Stimulated activated CD4-positive, alpha-beta T cell treated with anti-CD3 and anti-CD28 coated beads, Interleukin-2, amount 100 ng/mL, for 48 hours (primary cell): Measurements from ENCODE around the gene SUGP1.

Experiments
- DNase-seq, 2 donors: peaks; one replicate each; pipeline ENCODE4 v3.0.0-alpha.2; 2020

Gene SUGP1

DNA sequence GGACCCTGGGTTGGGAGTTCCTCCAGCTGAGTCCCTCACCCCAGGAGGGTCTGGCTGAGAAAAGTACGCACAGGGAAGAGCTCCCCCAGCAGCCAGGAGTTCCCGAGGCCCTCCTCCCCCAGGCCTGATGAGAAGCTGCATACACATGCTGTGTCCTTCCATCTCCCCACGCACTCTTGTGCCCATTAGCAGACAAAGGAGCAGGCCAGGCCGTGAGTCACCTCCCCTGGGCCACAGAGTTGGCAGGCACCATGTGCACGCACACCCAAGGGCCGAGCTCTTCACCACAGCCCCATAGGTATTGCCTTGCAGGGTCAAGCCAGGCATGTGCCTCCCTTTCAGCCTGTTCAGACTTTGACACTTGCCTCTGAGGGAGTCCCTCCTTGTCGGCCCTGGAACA is 17.8 kb upstream of the SUGP1 start:
- DNase-seq, result no peak

DNA sequence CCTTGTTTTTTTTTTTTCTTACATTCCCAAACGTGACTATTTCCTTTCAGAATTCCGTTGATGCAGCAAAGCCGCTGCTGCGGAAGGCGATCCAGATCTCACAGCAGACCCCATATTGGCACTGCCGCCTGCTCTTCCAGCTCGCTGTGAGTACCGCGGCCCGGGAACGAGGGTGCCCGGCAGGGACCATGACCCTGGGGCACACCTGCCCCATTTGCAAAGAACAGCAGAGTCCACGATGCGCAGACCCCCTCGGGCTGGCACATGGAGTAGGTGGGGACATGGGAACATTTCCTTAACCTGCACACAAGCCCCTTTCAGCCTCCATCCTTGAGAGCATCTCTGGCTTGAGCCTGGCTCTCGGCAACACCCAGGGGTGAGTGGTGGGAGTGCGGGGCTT is 16.8 kb upstream of the SUGP1 start:
- no peak for DNase-seq

DNA sequence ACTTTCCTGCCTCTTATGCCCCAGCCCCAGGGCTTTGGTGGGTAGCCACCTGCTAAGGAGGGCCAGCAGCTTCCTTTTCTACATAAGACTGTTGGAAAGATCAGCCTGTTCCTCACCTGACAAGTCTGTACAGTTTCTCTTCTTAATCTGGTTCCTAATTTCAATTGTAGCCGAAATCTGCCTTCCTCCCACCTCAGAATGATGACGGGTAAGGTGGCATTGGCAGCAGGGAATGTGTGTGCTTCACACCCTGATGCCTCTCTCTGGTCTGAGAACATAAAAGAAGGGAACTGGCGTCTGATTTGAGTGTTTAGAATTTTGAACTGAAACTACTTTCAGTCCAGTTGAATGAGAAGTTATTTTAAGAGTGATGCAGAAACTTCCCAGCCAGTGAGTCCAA is 16.3 kb upstream of the SUGP1 start:
- DNase-seq, result no peak

DNA sequence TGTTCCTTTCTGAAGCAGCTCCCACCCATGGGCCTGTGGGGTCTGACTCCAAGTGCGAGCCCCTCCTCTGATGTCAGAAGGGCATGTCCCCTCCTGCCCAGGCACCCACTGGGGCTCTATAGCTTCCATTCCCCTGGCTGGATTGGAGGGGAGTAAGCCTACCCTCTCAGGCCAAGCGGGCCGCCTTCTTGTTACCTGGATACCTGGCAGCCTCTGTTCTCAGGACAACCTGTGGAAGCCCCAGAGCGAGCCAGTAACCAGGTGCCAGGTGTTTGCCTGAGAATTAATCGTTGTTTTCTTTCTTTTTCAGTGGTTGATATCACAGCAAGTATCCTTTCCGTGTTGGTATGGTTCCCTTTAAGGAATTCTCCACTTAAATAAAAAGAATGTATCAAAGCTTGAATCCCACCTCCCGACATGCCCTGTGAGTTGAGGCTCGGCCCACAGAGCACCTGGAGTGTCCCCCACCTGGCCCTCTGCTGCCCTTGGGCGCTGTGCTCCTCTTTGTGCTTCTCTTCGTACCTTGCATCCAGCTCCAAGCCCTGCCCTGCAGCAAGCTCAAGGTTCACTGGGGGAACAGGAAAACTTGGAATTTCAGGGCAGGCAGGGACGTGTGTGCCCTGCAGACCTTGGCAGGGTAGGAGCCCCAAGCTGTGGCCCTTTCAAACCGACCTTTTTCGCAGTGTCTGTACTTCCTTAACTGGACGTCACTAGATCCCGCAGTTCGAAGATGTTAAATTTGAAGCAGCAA is 15.3 kb upstream of the SUGP1 start:
- DNase-seq, result no peak

DNA sequence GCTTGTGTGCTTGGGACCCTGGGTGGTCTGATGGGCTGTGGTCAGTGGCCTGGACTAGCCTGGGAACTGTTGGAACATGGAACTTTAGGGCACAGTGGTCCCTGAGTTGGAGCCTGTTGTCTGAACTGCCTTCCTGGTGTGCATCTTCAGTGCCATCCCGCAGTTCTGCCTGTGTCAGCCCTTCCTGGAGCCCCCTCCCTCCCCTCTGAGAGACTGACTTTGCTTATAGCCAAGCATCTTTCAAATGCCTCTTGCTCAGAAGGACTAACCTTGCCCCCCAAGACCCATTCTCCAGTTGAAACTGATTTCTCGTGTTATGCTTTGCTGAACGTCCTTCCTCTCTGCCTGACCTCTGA is 14.7 kb upstream of the SUGP1 start:
- DNase-seq, result no peak

DNA sequence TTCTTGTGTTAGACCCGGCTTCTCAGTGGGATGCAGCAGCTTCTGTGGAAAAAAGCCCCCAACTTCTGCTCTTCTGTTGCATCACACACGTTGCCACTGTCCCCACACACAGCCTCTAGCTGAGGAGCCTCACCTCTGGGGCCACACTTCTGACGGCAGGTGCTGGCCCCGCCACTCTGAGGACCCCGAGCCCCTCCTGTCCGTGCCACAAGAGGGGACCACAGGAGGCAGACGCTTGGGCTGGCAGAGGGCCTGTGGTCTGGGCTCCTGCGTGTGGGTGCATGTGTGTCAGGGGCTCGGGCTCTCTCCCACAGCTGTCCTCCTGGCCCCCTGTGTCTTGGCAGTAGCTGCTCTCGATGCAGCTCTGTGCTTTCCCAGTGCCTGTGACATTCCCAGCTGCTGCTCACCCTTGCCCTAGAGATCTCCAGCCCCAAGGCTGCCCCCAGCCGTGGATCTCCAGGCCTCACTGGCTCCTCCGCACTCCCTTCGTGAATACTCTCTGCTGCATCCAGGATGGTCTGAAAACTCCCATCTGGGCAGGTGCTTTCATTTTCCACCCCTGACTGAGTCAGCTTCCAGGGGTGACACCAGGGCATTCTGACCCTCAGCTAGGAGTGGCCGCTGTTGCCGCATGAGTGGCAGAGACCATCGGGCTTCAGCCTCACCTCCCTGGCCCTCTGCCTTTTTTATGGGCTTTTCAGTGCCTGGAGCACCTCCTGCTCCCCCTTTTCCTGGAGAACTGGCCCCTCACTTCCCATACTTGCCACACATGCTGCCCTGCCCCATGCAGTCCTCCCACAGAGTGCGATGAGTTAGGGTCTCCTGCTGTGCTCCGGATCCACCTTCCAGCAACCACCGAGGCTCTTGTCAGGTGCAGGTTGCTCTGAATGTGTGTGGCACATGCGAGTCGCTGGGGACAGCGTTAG is 14.0 kb upstream of the SUGP1 start:
- DNase-seq, result no peak

DNA sequence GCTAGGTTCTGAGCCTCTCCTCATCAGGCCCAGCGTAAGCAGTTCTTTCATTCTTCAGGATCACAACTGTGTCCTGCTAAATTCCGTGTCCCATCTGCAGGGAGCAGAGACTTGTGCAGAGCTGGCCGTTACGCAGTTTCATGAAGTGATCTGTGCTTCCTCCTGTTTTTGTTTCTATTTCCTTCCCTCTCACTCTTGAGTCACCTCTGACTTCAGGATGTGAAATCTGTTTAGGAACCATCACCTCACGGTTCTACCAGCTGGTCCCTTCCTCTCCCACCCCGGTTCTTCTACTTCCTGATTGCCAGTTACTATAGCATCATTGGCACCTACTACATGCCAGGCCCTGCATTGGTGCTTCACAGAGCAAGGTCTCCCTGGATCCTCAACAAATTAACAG is 8.8 kb upstream of the SUGP1 start:
- DNase-seq, result no peak

DNA sequence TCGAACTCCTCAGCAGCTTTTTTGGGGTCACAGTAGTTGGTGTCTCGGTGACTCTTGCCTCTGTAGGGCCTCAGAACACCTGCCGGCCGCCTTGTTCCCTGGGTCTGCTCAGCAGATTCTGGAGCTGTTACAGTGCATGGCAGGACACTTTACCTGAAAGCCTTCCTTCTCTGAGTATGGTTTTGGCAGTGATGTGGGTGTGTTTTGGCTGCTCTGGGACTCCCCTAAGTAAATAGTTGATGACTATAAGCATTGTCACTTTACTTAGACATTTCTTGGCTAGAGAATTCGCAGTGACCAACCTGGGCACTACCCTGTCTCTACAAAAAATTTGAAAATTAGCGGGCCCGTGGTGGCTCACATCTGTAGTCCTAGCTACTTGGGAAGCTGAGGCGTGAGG is 7.4 kb upstream of the SUGP1 start:
- no peak for DNase-seq

DNA sequence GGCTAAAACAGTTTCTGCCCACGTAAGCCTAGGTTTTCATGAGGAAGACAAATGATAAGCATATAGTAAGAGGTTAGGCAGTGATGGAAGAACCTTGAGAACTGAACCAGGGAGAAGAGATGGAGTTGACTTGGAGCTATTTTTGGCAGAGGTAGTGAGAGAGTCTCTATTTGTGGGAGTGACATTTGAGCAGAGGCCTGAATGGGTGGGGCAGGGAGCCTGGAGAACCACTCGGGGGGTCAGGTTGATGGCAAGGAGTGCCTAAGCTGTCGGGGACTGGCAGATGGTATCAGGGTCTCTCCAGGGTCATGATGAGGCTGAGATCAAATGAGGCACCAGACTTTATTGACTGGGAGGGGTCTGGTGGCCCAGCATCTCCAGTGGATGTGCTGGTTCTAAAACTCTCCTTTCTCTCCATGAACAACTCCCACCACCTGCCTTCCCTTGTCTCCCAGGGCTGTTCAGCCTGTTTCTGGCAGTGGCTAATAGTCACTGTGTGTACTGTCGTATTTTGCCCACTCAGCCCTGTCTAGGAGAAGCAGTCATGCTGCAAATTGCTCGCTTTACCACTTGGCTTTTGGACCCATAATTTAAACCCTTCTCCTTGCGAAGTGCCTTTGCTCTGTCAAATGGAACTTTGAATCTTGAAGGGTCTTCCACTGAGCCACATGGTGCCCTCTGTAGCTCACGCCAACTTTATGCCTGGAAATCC is 3.9 kb upstream of the SUGP1 start:
- no peak for DNase-seq

DNA sequence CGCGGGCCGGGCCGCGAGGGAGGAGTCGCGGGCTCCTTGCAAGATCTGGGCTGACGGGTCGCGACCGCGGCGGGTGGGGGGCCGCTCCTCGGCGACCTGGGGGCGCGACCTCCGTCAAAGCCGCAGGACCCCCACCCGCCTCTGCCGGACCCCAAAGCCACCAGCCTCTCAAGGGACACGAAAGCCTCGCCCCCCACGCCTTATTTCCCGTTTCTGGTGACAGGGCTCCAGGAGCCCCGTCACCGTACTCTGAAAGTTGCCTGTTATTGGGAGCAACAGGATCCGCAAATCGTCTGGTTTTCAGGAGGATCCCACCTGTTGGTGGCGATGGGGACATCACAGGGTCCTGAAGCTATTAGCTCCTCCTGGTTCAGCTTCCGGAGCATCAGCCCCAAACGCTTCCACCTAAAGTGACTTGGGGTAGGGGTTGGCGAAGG is 850 bp upstream of the SUGP1 start:
- no peak for DNase-seq

DNA sequence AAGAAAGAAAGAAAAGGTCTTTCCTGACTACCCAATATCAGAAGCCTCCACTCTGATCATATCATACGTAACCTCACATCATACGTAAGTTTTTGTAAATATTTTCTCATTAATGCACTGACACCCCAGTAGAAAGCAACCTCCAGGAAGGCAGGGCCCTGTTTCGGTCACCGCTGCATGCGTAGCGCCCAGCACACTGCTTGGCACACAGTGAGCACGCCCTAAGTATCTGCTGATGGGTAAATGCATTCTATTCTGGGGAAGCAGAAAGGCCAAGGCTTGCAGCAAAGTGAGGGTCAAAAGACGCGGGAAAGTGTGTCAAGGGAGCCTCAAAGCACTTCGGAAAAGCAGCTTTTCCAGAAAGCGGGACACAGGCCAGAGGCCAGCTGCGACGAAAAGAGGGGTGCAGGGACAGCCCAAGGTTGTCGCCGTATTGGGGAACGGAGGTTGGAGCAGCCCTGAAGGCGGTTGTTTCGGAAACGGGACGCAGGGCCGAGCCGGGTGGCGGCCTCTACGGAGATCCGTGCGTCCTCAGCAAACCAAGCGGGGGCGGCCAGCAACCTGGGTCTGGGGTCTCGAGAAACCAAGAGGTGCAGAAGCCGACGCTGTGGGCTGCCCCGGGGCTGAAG is 463 bp downstream of the SUGP1 start:
- DNase-seq, result no peak

DNA sequence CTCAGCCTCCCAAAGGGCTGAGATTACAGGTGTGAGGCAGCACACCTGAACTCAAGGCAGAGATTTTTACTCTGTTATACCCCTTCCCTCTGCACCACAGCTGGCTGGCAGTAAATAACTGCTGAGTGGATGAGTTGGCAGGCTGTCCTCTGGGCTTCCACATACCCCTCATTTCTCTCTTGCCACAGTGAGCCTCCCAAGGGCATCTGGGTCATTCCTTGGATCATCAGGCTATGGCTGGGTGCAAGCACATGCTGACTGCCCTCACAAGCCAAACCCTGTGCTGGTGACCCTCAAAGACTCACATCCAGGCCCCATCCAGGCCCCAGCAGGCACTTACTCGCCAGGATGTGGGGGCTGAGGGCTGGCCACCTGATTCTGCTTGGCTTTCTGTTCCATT is 4.2 kb downstream of the SUGP1 start:
- DNase-seq, result no peak

DNA sequence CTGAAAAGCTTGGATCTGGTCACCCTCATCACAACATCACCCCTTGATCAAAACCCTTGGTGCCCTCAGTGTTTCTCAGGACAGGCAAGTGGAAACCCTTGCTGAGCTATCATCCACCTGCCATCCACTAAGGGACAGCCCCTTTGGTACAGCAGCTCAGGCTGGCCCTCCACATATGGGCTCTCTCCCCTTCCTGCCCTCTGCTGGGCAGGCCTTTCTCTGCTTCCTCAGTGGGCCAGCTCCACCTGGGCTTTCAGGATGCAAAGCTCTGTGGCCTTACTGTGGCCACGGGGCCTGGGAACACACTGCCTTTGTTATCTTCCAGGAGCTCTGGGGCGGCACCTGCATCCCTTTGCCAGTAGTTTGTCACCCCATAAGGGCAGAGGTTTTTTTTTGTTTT is 4.9 kb downstream of the SUGP1 start:
- DNase-seq, result no peak

DNA sequence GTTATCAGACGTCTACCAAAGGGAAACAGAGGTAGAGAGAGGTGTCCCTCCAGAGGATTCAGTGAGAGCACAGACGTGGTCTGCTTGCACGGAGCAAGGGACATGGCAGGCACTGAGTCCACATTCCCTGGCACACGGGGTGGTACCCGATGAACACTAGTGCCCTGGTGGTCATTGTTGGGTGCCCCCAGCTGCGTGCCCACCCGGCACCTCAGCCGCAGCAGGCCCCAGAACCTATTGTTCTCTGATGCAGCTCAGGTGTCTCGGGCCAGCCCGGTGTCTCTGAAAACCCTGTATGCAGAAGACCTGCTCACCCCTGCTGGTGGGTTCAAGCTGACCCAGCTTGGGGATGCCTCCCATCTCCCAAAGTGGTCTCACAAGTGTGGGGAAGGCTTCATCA is 11.9 kb downstream of the SUGP1 start:
- DNase-seq, result no peak

DNA sequence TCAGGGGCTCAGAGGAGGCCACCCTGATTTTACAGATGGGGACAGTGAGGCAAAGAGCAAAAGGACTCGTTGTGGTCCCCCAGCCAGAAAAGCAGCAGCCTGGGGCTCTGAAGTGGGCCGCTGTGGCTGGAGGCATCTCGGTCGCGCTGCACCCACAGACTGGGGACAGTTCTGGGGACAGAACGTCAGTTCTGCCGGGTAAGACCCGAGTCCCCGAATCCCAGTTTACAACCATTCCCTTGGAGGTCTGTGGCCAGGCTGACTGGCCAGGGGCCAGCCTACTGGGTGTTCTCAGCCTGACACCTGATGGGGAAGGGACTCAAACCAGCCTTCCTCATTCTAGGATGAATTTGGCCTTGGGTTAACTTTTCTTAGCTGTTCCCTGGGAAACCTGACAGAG is 14.1 kb downstream of the SUGP1 start:
- DNase-seq, result no peak

DNA sequence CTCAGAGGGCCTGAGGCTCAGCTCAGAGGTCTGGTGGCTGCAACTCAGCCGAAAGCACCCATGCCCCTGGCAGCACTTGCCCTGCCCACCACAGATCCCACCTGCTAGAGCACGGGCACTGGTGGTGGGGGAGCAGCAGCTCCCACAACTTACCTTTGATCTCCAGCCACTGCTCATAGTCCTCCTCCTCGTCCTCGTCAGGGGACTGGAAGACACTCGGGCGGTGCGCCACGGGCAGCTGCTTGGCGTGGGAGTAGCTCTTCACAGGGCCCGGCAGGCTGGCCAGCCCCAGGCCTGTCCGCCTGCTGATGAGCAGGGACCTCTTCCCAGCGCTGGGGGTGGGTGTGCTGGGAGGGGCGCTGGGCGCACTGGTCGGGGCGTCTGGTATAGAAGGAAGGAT is 14.6 kb downstream of the SUGP1 start:
- no peak for DNase-seq

DNA sequence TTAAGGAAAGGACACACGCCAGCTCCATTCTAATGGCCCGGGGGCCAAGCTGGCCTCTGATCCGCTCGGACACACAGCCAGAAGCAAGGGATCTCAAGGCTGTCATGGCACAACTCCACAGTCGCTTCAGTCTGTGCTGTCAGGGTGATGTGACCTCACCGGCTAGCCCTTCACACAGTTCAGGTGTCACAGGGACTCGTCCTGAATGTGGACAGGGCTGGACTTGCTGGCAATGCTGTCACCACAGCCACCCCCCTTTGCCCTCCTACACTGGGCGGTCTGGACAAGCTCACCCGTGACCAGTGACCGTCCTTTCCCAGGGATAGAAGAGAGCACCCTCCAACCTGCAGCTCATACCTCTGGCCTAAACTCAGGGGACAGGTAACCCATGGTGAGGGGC is 15.2 kb downstream of the SUGP1 start:
- DNase-seq, result no peak

DNA sequence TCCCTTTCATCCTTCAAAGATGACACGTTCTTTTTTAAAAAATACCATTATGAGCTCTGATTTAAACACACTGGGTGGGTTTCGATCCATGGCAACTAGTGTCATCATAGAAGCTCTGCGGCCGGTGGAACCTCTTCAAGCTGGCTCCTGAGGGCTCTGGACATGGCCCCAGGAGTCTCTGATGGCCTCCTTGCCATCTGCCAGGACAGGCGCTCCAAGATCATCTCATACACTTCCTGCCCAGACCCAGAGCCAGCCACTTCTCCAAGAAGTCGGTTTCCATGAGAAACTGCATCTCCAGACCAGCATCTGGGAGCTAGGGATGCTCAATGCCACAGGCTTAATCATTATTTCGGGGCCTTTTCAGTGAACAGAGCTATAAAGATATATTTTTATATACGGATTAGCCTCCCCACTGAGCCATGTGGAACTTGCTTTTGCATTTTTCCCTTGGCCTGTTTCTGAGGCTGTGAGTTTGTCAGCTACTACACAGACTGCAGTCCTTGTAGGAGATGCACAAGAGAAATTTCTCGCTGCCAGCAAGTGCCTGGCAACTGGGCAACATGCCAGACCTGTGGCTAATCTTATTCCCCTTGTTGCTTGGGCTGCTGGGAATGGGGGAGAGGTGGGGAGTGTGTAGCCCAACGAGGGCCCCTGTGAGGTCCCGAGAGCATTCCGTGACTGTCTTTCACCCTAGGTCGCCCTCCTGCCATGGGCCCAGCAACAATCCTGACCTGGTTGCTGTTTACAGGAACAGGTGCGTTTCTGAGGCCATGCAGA is 15.9 kb downstream of the SUGP1 start:
- DNase-seq, result no peak

DNA sequence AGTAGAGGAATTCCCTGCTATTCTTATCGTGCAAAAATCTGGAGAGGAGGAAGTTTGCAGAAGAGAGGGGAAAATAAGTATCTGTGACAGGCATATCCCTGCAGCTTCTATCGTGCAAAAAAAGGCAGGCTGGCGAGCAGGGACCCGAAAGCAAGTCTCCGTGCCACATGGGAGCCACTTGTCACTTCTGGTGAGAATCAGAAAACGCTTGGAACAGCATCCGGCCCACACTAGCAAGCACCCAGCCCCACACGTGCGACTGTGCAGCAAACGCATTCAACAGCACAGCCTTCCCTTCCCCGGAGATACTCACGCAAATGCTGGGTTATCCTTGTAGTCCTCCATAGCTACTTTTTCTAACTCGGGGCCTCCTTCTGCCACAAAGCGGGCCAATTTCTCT is 16.9 kb downstream of the SUGP1 start:
- no peak for DNase-seq

DNA sequence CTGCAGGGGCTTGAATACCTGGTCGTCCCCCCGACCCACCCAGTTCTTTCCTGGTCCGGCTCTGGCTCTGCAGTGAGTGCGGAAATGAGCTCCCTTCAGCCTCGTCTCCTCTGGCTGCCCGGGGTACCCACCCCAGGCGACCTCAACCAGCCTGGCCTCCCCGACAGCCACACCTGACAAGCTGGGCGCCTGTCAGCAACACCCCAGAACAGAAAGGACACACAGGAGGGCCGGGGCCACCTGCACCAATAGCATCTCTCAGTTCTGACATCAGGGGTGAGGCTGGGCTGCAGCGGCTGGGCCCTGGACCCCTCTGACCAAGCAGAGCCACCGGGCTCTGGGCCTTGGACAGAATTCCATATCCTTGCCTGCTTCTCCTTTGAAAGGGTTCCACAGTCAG is 19.7 kb downstream of the SUGP1 start:
- DNase-seq, result no peak

DNA sequence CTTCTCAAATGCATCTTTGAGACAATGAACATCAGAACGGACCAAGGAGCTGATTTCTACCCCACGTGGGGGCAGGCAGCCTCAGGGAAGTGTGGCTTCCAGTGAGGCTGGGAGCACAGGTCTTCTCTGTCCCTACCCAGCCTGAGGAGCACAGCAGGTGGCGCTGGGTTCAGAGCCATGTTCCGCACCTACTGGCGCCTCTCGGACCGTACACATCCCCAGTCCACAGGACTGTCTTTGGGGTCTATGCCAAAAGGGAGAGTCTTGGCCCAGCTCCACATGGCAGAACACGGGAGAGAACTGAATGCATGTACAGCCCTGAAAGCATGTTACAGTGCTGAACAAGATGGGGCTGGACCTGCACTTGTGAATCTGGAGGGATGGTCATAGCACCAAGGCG is 22.6 kb downstream of the SUGP1 start:
- no peak for DNase-seq

DNA sequence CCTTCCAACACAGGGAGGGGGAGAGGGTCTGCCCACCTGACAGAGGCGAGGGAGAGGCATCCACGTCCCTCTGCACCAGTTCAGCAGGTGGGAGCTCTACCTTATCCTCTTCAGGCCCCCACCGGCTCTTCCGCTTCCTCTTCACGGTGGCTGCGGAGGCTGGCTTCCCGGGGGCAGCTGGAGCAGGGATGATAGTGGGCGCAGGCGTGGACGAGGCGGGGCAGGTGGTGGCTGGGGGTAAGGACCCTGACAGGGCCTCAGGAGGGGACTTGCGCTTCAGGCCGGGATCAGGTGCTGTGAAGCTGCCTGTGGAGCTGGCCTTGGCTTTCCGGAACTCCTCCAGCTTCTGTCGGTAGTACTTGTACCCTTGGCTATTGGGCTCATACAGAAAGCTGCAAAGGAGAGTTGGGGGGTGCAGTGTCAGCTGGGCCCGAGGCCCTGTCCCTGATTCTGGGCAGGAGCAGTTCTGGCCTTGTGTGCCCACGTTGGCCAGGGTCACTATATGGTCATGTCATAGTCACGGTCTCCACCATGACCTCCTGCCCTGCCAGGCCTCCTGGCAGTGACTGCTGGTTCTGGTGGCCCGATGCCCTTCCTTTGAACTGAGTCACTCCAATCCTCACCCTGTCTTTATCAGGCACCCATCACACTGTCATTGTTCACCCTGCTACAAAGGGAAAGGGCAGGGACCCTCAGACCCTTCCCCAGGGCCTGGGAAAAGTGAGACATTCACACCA is 23.2 kb downstream of the SUGP1 start:
- DNase-seq, result no peak
